ENCODE results near the gene VWA8.

VWA8 gene

DNA sequence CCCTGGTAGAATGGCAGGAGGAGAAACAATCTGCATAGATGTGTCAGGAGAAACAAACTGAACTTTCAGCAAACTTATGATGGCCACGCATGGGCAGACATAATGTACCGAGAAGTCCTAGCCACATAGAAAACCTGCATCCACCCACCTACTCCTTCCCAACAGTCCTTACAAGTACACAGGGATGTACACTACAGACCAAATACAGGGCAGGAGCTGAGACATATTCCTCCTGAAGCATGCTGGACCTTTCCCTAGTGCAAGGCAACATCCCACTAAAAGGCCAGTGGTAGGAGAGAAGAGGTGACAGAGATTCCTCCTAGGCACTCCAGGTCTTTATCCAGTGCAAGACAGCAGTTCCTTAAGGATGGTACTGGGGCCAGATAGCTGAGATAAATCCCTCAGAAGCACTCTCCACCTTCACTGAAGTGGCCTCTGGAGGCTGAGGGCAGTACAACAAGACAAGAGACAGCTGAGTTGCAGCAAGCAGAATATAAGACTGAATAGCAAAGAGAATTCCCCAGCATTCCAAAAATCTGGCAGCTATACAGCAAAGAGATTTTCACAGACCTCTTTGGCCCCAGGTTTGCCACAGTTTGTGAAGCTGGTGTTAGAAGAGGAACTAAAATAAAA, 18.3 kb downstream of the VWA8 start:
- Histone ChIP-seq H3K9me3 (ENCODE audit: severe bottlenecking) (no peaks in the 10 kb centered on the region), H3K36me3 (ENCODE audit: low read depth) (no peaks in the 10 kb centered on the region; the same call in 1 of the 2 replicates), H3K4me3 (ENCODE audit: severe bottlenecking) (no peak overlapping the region), H3K27ac (ENCODE audit: poor library complexity, severe bottlenecking) (no peak overlapping the region), H3K4me1 (ENCODE audit: insufficient read depth, poor library complexity, severe bottlenecking) (no peaks in the 10 kb centered on the region), H3K27me3 (ENCODE audit: insufficient read depth, poor library complexity, severe bottlenecking) (no peaks in the 10 kb centered on the region)
- DNase-seq (ENCODE audit: low spot score) (no peak), ATAC-seq (ENCODE audit: low read depth) (peak; percentile 67)
- TF ChIP-seq, protein P1, sequence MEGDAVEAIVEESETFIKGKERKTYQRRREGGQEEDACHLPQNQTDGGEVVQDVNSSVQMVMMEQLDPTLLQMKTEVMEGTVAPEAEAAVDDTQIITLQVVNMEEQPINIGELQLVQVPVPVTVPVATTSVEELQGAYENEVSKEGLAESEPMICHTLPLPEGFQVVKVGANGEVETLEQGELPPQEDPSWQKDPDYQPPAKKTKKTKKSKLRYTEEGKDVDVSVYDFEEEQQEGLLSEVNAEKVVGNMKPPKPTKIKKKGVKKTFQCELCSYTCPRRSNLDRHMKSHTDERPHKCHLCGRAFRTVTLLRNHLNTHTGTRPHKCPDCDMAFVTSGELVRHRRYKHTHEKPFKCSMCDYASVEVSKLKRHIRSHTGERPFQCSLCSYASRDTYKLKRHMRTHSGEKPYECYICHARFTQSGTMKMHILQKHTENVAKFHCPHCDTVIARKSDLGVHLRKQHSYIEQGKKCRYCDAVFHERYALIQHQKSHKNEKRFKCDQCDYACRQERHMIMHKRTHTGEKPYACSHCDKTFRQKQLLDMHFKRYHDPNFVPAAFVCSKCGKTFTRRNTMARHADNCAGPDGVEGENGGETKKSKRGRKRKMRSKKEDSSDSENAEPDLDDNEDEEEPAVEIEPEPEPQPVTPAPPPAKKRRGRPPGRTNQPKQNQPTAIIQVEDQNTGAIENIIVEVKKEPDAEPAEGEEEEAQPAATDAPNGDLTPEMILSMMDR (IDR thresholded peaks at IDR 0.05; ENCODE audit: poor library complexity, severe bottlenecking), result peak; percentile 22

DNA sequence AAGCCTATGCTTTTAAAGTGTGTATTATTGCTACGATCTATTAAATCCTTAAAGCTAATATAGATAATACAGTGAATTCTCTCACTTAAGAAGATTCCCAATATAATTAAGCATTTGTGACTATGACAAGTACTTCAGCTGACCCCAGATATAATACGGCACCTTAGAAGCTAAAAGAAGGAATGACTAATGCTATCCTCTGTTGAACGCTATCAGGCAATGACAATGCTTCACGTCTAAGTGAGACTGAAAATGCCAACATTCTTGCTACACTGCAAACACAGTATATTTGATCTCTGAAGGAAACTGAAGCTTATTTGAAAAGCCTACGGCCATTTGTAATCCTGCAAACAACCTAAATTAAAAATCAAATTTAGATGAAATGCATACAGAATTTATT, 19.7 kb downstream of the VWA8 start:
- no peak overlapping the region for H3K27ac ChIP-seq (ENCODE audit: poor library complexity, severe bottlenecking)
- TF ChIP-seq, protein P1 (IDR thresholded peaks at IDR 0.05; ENCODE audit: poor library complexity, severe bottlenecking), result no peak
- DNase-seq (ENCODE audit: low spot score), result no peak
- no peaks in the 10 kb centered on the region for H3K27me3 ChIP-seq (ENCODE audit: insufficient read depth, poor library complexity, severe bottlenecking)
- H3K9me3 ChIP-seq (ENCODE audit: severe bottlenecking), result no peaks in the 10 kb centered on the region
- H3K4me3 ChIP-seq (ENCODE audit: severe bottlenecking), result no peak overlapping the region
- H3K36me3 ChIP-seq (ENCODE audit: low read depth), result no peaks in the 10 kb centered on the region; the same call in 1 of the 2 replicates
- no peak for ATAC-seq (ENCODE audit: low read depth)
- no peaks in the 10 kb centered on the region for H3K4me1 ChIP-seq (ENCODE audit: insufficient read depth, poor library complexity, severe bottlenecking)

DNA sequence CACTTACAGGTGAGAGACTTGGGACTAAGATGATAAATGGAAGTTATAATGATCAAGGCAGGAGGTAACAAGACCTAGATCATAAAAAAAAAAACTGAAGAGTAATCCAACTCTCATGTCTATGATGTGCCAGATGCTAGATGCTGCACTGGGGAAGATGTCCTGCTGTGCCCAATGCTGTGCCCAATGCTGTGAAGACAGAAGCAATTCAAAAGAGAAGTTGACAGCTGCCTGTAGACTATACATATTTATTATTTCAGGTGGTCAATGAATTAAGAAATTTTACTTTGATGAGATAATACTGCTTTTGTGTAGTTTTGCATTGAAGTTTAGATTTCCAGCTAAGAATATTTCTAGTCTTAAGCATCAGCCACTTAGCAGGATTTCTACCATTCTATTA, 21.5 kb downstream of the VWA8 start:
- Histone ChIP-seq H3K9me3 (ENCODE audit: severe bottlenecking) (no peaks in the 10 kb centered on the region), H3K27ac (ENCODE audit: poor library complexity, severe bottlenecking) (no peak overlapping the region), H3K4me1 (ENCODE audit: insufficient read depth, poor library complexity, severe bottlenecking) (no peaks in the 10 kb centered on the region), H3K4me3 (ENCODE audit: severe bottlenecking) (no peak overlapping the region), H3K36me3 (ENCODE audit: low read depth) (no peaks in the 10 kb centered on the region; the same call in 1 of the 2 replicates), H3K27me3 (ENCODE audit: insufficient read depth, poor library complexity, severe bottlenecking) (no peaks in the 10 kb centered on the region)
- no peak for DNase-seq (ENCODE audit: low spot score)
- TF ChIP-seq, protein P1 (IDR thresholded peaks at IDR 0.05; ENCODE audit: poor library complexity, severe bottlenecking), result no peak
- no peak for ATAC-seq (ENCODE audit: low read depth)

DNA sequence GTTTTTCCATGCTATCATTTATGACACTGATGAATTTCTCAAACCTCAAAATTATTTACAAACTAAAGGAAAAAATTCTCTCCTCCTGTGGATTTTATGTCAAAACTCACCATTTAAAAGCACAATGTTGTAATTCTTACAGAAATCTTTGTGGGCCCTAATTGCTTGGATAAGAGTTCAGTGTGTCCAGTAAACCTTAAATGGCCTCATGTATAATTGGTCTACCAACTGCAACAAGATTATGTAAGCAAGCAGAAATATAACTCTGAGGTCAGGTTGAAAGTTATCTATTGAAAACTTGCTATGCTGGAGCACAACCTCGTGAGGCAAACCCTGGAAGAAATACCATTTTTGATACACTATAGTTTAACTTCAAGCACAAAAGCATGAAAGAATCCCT, 22.0 kb downstream of the VWA8 start:
- Histone ChIP-seq H3K4me1 (ENCODE audit: insufficient read depth, poor library complexity, severe bottlenecking) (no peaks in the 10 kb centered on the region), H3K4me3 (ENCODE audit: severe bottlenecking) (no peak overlapping the region), H3K27me3 (ENCODE audit: insufficient read depth, poor library complexity, severe bottlenecking) (no peaks in the 10 kb centered on the region), H3K9me3 (ENCODE audit: severe bottlenecking) (no peaks in the 10 kb centered on the region), H3K36me3 (ENCODE audit: low read depth) (no peaks in the 10 kb centered on the region; the same call in 1 of the 2 replicates), H3K27ac (ENCODE audit: poor library complexity, severe bottlenecking) (no peak overlapping the region)
- DNase-seq (ENCODE audit: low spot score) (no peak), ATAC-seq (ENCODE audit: low read depth) (no peak)
- TF ChIP-seq, protein P1 (IDR thresholded peaks at IDR 0.05; ENCODE audit: poor library complexity, severe bottlenecking), result no peak

DNA sequence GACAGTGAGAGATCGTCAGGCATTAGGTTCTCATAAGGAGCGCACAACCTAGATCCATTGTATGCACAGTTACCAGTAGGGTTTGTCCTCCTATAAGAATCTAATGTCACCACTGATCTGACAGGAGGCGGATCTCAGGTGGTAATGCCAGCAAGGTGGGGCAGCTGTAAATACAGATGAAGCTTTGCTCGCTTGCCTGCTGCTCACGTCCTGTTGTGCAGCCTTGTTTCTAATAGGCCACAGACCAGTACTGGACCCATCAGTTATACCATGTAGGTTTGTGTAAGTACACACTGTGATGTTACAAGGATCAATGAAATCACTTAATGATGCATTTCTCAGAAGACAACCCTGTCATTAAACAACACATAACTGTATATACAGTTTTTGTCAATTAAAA, 23.5 kb downstream of the VWA8 start:
- ATAC-seq (ENCODE audit: low read depth) (no peak), DNase-seq (ENCODE audit: low spot score) (no peak)
- TF ChIP-seq, protein P1 (IDR thresholded peaks at IDR 0.05; ENCODE audit: poor library complexity, severe bottlenecking), result no peak
- no peak overlapping the region for H3K4me3 ChIP-seq (ENCODE audit: severe bottlenecking)
- H3K4me1 ChIP-seq (ENCODE audit: insufficient read depth, poor library complexity, severe bottlenecking), result no peaks in the 10 kb centered on the region
- no peaks in the 10 kb centered on the region; the same call in 1 of the 2 replicates for H3K36me3 ChIP-seq (ENCODE audit: low read depth)
- H3K27ac ChIP-seq (ENCODE audit: poor library complexity, severe bottlenecking), result no peak overlapping the region
- no peaks in the 10 kb centered on the region for H3K27me3 ChIP-seq (ENCODE audit: insufficient read depth, poor library complexity, severe bottlenecking)
- H3K9me3 ChIP-seq (ENCODE audit: severe bottlenecking), result no peaks in the 10 kb centered on the region
